ENCODE measurements around the gene GRIK3.

GRIK3 gene

DNA sequence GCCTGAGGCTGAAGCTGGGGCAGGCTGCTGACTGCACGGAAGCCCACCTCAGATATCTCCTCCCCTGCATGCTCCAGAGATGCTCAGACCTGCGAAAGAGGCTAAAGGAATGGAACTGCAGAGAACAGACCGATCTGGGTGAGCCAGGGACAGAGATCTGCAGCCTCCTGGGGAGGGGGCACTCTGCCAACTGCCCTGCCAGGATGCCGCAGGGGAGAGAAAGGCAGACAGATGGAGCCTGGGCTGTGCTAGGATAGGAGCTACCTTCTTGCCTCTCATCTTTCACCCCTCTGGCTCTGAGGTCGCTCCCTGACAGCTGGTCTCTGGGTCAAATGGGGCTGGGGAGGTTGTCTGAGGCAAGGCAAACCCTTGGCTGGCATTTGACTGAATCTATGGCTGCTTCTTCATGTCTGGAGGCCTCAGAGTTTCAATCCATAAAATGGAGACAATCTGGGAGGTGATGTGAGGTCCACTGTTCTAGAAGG is 238.2 kb downstream of the GRIK3 start:
- TF ChIP-seq, protein P1, sequence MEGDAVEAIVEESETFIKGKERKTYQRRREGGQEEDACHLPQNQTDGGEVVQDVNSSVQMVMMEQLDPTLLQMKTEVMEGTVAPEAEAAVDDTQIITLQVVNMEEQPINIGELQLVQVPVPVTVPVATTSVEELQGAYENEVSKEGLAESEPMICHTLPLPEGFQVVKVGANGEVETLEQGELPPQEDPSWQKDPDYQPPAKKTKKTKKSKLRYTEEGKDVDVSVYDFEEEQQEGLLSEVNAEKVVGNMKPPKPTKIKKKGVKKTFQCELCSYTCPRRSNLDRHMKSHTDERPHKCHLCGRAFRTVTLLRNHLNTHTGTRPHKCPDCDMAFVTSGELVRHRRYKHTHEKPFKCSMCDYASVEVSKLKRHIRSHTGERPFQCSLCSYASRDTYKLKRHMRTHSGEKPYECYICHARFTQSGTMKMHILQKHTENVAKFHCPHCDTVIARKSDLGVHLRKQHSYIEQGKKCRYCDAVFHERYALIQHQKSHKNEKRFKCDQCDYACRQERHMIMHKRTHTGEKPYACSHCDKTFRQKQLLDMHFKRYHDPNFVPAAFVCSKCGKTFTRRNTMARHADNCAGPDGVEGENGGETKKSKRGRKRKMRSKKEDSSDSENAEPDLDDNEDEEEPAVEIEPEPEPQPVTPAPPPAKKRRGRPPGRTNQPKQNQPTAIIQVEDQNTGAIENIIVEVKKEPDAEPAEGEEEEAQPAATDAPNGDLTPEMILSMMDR (conservative IDR thresholded peaks at IDR 0.05; ENCODE audit: low read length), result no peak
- TF ChIP-seq EZH2phosphoT487 (IDR thresholded peaks at IDR 0.05; ENCODE audit: borderline replicate concordance), result no peak
- Histone ChIP-seq H3K4me3 (ENCODE audit: low read length, poor library complexity, severe bottlenecking) (no peak overlapping the region), H3K79me2 (ENCODE audit: insufficient read depth, low read length) (no peaks in the 10 kb centered on the region), H3K4me1 (ENCODE audit: insufficient read depth, low read length, poor library complexity, severe bottlenecking) (no peaks in the 10 kb centered on the region), H2AFZ (ENCODE audit: low read length) (no peak overlapping the region), H4K20me1 (ENCODE audit: insufficient read depth, low read length, poor library complexity, severe bottlenecking) (no peaks in the 10 kb centered on the region), H3K9me2 (replicated peaks; ENCODE audit: low read depth, low read length) (no peaks in the 10 kb centered on the region), H3K4me2 (ENCODE audit: low read depth, low read length, poor library complexity, severe bottlenecking) (no peak overlapping the region), H3F3A (ENCODE audit: low read depth) (no peaks in the 10 kb centered on the region), H3K36me3 (ENCODE audit: insufficient read depth, low read length) (no peaks in the 10 kb centered on the region), H3K9me3 (ENCODE audit: insufficient read depth, low read depth, low read length) (no peaks in the 10 kb centered on the region), H3K27me3 (ENCODE audit: insufficient read depth, low read length, poor library complexity, severe bottlenecking) (no peaks in the 10 kb centered on the region), H3K9ac (ENCODE audit: low read depth, low read length, poor library complexity, severe bottlenecking) (no peak overlapping the region)

DNA sequence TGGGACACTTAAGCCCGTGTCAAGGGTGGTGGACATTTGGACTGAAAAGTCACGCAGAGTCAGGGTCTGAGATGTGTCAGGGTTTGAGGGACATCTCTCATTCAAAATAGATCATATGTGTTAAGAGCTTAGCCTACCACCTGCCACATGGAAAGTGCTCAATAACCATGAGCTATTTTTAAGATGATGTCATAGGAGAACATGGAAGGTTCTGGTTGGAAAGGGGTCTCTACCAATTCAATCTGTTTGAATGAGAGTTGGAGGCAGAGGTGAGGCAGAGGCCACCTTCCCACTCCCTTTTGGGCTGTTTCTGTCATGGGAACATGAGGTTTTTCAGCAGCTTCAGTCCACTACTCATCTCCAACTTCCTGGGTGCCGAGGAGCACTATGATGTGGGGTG is 239.9 kb downstream of the GRIK3 start:
- no peaks in the 10 kb centered on the region for H4K20me1 ChIP-seq (ENCODE audit: insufficient read depth, low read length, poor library complexity, severe bottlenecking)
- no peaks in the 10 kb centered on the region for H3K27me3 ChIP-seq (ENCODE audit: insufficient read depth, low read length, poor library complexity, severe bottlenecking)
- H3K9me2 ChIP-seq (replicated peaks; ENCODE audit: low read depth, low read length), result no peaks in the 10 kb centered on the region
- no peaks in the 10 kb centered on the region for H3K79me2 ChIP-seq (ENCODE audit: insufficient read depth, low read length)
- no peak overlapping the region for H3K4me2 ChIP-seq (ENCODE audit: low read depth, low read length, poor library complexity, severe bottlenecking)
- TF ChIP-seq, protein P1 (conservative IDR thresholded peaks at IDR 0.05; ENCODE audit: low read length), result no peak
- TF ChIP-seq EZH2phosphoT487 (IDR thresholded peaks at IDR 0.05; ENCODE audit: borderline replicate concordance), result no peak
- H2AFZ ChIP-seq (ENCODE audit: low read length), result no peak overlapping the region
- H3F3A ChIP-seq (ENCODE audit: low read depth), result no peaks in the 10 kb centered on the region
- H3K4me3 ChIP-seq (ENCODE audit: low read length, poor library complexity, severe bottlenecking), result no peak overlapping the region
- H3K9me3 ChIP-seq (ENCODE audit: insufficient read depth, low read depth, low read length), result no peaks in the 10 kb centered on the region
- no peaks in the 10 kb centered on the region for H3K36me3 ChIP-seq (ENCODE audit: insufficient read depth, low read length)
- H3K9ac ChIP-seq (ENCODE audit: low read depth, low read length, poor library complexity, severe bottlenecking), result no peak overlapping the region
- no peaks in the 10 kb centered on the region for H3K4me1 ChIP-seq (ENCODE audit: insufficient read depth, low read length, poor library complexity, severe bottlenecking)

DNA sequence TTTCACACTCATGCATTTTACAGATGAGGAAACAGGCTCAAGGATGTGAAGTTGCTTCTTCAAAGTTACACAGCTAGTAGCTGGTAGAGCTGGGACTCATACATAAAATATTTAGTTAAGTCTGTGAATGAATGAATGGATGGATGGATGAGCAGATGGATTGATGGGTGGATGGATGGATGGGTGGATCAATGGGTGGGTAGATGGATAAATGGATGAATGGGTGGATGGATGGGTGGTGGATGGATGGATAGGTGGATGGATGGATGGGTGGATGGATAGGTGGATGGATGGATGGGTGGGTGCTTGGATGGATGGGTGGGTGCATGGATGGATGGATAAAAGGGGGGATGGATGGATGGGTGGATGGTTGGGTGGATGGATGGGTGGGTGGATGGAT is 240.9 kb downstream of the GRIK3 start:
- no peaks in the 10 kb centered on the region for H3K79me2 ChIP-seq (ENCODE audit: insufficient read depth, low read length)
- no peaks in the 10 kb centered on the region for H3K27me3 ChIP-seq (ENCODE audit: insufficient read depth, low read length, poor library complexity, severe bottlenecking)
- no peak overlapping the region for H3K4me3 ChIP-seq (ENCODE audit: low read length, poor library complexity, severe bottlenecking)
- H3K9ac ChIP-seq (ENCODE audit: low read depth, low read length, poor library complexity, severe bottlenecking), result no peak overlapping the region
- H3F3A ChIP-seq (ENCODE audit: low read depth), result no peaks in the 10 kb centered on the region
- H3K4me1 ChIP-seq (ENCODE audit: insufficient read depth, low read length, poor library complexity, severe bottlenecking), result no peaks in the 10 kb centered on the region
- no peaks in the 10 kb centered on the region for H3K36me3 ChIP-seq (ENCODE audit: insufficient read depth, low read length)
- H3K9me3 ChIP-seq (ENCODE audit: insufficient read depth, low read depth, low read length), result no peaks in the 10 kb centered on the region
- no peaks in the 10 kb centered on the region for H4K20me1 ChIP-seq (ENCODE audit: insufficient read depth, low read length, poor library complexity, severe bottlenecking)
- H3K4me2 ChIP-seq (ENCODE audit: low read depth, low read length, poor library complexity, severe bottlenecking), result no peak overlapping the region
- H2AFZ ChIP-seq (ENCODE audit: low read length), result no peak overlapping the region
- no peaks in the 10 kb centered on the region for H3K9me2 ChIP-seq (replicated peaks; ENCODE audit: low read depth, low read length)
- TF ChIP-seq, protein P1 (conservative IDR thresholded peaks at IDR 0.05; ENCODE audit: low read length), result no peak
- no peak for TF ChIP-seq EZH2phosphoT487 (IDR thresholded peaks at IDR 0.05; ENCODE audit: borderline replicate concordance)

Measured in Loucy (cell line).